Astrocyte (in vitro differentiated cells and primary cell): ENCODE data around the gene FAM171A2.

Experiments
- CTCF ChIP-seq: IDR thresholded peaks from 2 replicates; pipeline ENCODE4 v1.5.1; 2011; ENCODE audit warnings: low read depth, mild to moderate bottlenecking, inconsistent platforms, low read length, moderate library complexity; ENCODE audit not compliant: insufficient read depth
- EZH2 ChIP-seq: IDR thresholded peaks from 2 replicates; pipeline ENCODE4 v1.6.1; 2012; ENCODE audit warnings: mild to moderate bottlenecking, low read length, inconsistent platforms; ENCODE audit not compliant: insufficient read depth

- no peak for TF ChIP-seq EZH2
- no peak for TF ChIP-seq CTCF
These were observed 55.3 kb downstream of the FAM171A2 start, which contains the start of gene RUNDC3A for GRCh38 chr17:44308320-44308818.
